DOHH2 (cell line): ENCODE data around the gene PDE4B.

Experiments
- H3F3A ChIP-seq: fragments of 200-600 bp; sonication (generic), shearing (Covaris generic); 2 replicates; pipeline ENCODE4 v1.6.0; 2016; ENCODE audit warnings: antibody characterized with exemption, mild to moderate bottlenecking; ENCODE audit not compliant: control insufficient read depth, insufficient read depth
- H3K27ac ChIP-seq: fragments of 200-600 bp; sonication (generic); 2 replicates; pipeline ENCODE4 v1.5.1; 2014; ENCODE audit warnings: low read depth, mild to moderate bottlenecking, low read length, moderate library complexity
- H3K27me3 ChIP-seq: fragments of 200-600 bp; sonication (generic); 2 replicates; pipeline ENCODE4 v1.6.1; 2014; ENCODE audit warnings: mild to moderate bottlenecking, low read length, mixed read lengths; ENCODE audit not compliant: control insufficient read depth
- H3K36me3 ChIP-seq: fragments of 200-600 bp; sonication (generic); 2 replicates; pipeline ENCODE4 v1.6.1; 2014; ENCODE audit warnings: mild to moderate bottlenecking, low read length, moderate library complexity, mixed read lengths; ENCODE audit not compliant: control insufficient read depth
- H3K4me1 ChIP-seq: fragments of 200-600 bp; sonication (generic); 2 replicates; pipeline ENCODE4 v1.6.1; 2014; ENCODE audit warnings: mild to moderate bottlenecking, low read length, mixed read lengths; ENCODE audit not compliant: control insufficient read depth
- H3K4me2 ChIP-seq: fragments of 200-600 bp; sonication (generic); 2 replicates; pipeline ENCODE4 v1.6.0; 2014; ENCODE audit warnings: mild to moderate bottlenecking, low read length, moderate library complexity
- H3K4me3 ChIP-seq: fragments of 200-600 bp; sonication (generic); 2 replicates; pipeline ENCODE4 v1.5.1; 2014; ENCODE audit warnings: mild to moderate bottlenecking, low read length, mixed read lengths
- H3K79me2 ChIP-seq: fragments of 200-600 bp; sonication (generic); 2 replicates; pipeline ENCODE4 v1.6.1; 2014; ENCODE audit warnings: mild to moderate bottlenecking, low read length, mixed read lengths; ENCODE audit not compliant: control insufficient read depth
- H3K9me2 ChIP-seq: fragments of 200-600 bp; sonication (generic); replicated peaks from 2 replicates; pipeline ENCODE4 v1.6.1; 2014; ENCODE audit warnings: mild to moderate bottlenecking, low read length, mixed read lengths; ENCODE audit not compliant: control insufficient read depth
- H3K9me3 ChIP-seq: fragments of 200-600 bp; sonication (generic); 2 replicates; pipeline ENCODE4 v1.6.1; 2014; ENCODE audit warnings: antibody characterized with exemption, low read length, mixed read lengths; ENCODE audit not compliant: control insufficient read depth, insufficient read depth
- H4K20me1 ChIP-seq: fragments of 200-600 bp; sonication (generic); 2 replicates; pipeline ENCODE4 v1.6.0; 2014; ENCODE audit warnings: low read depth, mild to moderate bottlenecking, antibody characterized with exemption, low read length, moderate library complexity; ENCODE audit not compliant: control insufficient read depth, insufficient read depth
- CTCF ChIP-seq: fragments of 200-600 bp; sonication (generic); IDR thresholded peaks from one replicate; pipeline ENCODE4 v1.5.1; 2014; ENCODE audit warnings: antibody characterized with exemption, mild to moderate bottlenecking, low read depth, low read length; ENCODE audit not compliant: poor library complexity, severe bottlenecking
- EZH2phosphoT487 ChIP-seq: fragments of 200-600 bp; sonication (generic); IDR thresholded peaks from 2 replicates; pipeline ENCODE4 v1.6.1; 2017; ENCODE audit warnings: borderline replicate concordance, mild to moderate bottlenecking, antibody characterized with exemption, low read length, moderate library complexity, mixed read lengths

PDE4B gene

GRCh38 chr1:65814752-65815151 lies 22.1 kb downstream of the PDE4B start:
- H3K27ac ChIP-seq, result no peak overlapping the region
- no peaks in the 10 kb centered on the region for H3K79me2 ChIP-seq
- H3K4me3 ChIP-seq, result no peak overlapping the region
- H3F3A ChIP-seq, result no peaks in the 10 kb centered on the region
- H3K4me1 ChIP-seq, result no peaks in the 10 kb centered on the region; the same call in 1 of the 2 replicates
- no peak overlapping the region for H3K4me2 ChIP-seq
- no peaks in the 10 kb centered on the region for H3K9me2 ChIP-seq
- no peaks in the 10 kb centered on the region for H3K36me3 ChIP-seq
- no peaks in the 10 kb centered on the region for H3K9me3 ChIP-seq
- TF ChIP-seq CTCF (no peak), EZH2phosphoT487 (no peak)
- no peaks in the 10 kb centered on the region for H4K20me1 ChIP-seq
- no peaks in the 10 kb centered on the region for H3K27me3 ChIP-seq

GRCh38 chr1:65817891-65818290 lies 25.2 kb downstream of the PDE4B start:
- Histone ChIP-seq H3F3A (no peaks in the 10 kb centered on the region), H3K4me2 (no peak overlapping the region), H3K27ac (no peak overlapping the region), H3K4me3 (no peak overlapping the region), H3K27me3 (no peaks in the 10 kb centered on the region), H4K20me1 (no peaks in the 10 kb centered on the region), H3K36me3 (no peaks in the 10 kb centered on the region), H3K9me2 (no peaks in the 10 kb centered on the region), H3K9me3 (no peaks in the 10 kb centered on the region), H3K79me2 (no peaks in the 10 kb centered on the region), H3K4me1 (no peaks in the 10 kb centered on the region)
- TF ChIP-seq EZH2phosphoT487, result no peak
- no peak for TF ChIP-seq CTCF

- Histone ChIP-seq H3K36me3 (no peaks in the 10 kb centered on the region), H3K9me3 (no peaks in the 10 kb centered on the region), H3K4me2 (no peak overlapping the region), H3K79me2 (no peaks in the 10 kb centered on the region), H3K27me3 (no peaks in the 10 kb centered on the region), H3K4me1 (no peaks in the 10 kb centered on the region), H3K9me2 (no peaks in the 10 kb centered on the region), H4K20me1 (no peaks in the 10 kb centered on the region), H3K4me3 (no peak overlapping the region), H3K27ac (no peak overlapping the region), H3F3A (no peaks in the 10 kb centered on the region)
- TF ChIP-seq EZH2phosphoT487, result no peak
- no peak for TF ChIP-seq CTCF
Observed at GRCh38 chr1:65818966-65819365, 26.3 kb downstream of the PDE4B start.

DNA sequence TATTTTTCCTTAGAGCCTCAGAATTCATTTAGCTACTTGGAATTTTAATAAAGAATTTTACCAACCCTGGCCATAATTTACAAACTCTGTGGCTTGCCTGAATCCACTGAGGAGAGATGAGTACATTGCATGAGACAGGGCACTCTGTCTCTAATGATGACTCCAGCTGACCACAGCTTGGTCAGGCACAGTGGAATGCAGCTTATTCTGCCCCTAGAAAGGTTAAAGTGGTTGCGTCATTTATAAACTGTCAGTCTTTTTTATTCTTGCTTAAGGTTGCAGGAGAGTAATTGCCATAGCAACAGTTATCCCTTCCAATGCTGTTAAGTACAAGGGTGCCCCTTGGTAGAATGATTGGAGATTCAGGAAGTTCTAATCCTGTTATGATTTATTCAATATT lies 28.3 kb downstream of the PDE4B start:
- Histone ChIP-seq H3K79me2 (no peaks in the 10 kb centered on the region), H3K9me2 (no peaks in the 10 kb centered on the region), H3K4me2 (no peak overlapping the region), H4K20me1 (no peaks in the 10 kb centered on the region), H3K4me1 (no peaks in the 10 kb centered on the region), H3K36me3 (no peaks in the 10 kb centered on the region), H3K4me3 (no peak overlapping the region), H3K27ac (no peak overlapping the region), H3K9me3 (no peaks in the 10 kb centered on the region), H3K27me3 (no peaks in the 10 kb centered on the region), H3F3A (no peaks in the 10 kb centered on the region)
- no peak for TF ChIP-seq CTCF
- no peak for TF ChIP-seq EZH2phosphoT487
